ENCODE results near the gene CDKL5.

The CDKL5 gene

DNA sequence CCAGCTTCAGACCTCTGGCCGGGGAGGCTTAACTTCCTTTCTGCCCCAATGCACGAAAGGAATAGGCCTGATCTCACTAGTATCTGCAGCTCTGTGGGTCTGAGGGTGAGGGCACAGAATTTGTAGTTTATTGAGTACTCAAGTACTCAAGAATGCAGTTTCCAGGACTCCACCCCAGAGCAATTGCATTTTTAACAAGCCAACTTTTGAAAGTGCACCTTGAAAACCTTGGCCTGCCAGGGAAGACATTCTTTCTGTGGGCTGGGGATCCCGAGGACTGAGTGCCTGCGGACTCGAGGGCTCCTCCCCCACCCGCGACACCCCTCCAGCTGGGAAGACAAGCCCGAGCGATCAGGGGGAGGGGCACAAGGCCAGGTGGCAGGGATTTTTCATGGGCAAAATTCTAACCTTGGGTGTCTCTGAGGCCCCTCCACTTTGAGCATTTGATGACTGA lies 224.1 kb downstream of the CDKL5 start:
- DNase-seq (ENCODE audit: low spot score), result no peak

DNA sequence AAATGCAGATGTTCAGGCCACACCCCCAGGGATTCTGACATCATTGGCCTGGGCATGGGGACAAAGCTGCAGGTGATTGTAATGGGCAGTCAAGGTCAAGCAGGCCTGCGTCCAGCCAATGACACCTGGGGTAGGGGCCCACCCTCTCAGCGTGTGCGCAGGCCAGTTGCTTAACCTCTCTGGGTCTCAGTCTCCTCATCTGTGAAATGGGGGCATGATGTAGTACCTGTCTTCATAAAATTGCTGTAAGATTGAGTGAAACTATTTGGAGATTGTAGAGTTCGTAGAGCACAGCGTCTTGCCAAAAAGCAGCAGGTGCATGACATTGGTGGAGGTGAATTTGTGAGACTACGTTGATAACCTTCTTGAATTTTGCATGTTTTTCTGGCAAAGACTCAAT lies 225.3 kb downstream of the CDKL5 start:
- no peak for DNase-seq (ENCODE audit: low spot score)

DNA sequence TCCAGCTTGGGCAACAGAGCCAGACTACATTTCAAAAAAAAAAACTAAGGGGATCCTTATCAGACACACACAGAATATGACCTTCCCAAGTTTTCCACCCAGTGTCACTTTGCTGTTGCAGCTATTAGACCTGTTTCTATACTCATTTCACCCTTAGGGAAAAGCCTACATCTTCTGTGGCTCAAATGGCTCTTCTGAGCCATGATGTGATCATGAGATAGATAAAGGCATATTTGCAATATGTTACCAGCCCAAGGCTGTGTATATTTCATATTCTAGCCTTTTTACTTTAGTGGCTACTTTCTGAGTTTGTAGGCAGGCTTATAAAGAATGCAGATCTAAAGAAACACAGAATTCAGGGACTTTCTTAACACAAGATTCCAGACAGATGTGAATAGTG lies 227.2 kb downstream of the CDKL5 start:
- DNase-seq (ENCODE audit: low spot score), result no peak

DNA sequence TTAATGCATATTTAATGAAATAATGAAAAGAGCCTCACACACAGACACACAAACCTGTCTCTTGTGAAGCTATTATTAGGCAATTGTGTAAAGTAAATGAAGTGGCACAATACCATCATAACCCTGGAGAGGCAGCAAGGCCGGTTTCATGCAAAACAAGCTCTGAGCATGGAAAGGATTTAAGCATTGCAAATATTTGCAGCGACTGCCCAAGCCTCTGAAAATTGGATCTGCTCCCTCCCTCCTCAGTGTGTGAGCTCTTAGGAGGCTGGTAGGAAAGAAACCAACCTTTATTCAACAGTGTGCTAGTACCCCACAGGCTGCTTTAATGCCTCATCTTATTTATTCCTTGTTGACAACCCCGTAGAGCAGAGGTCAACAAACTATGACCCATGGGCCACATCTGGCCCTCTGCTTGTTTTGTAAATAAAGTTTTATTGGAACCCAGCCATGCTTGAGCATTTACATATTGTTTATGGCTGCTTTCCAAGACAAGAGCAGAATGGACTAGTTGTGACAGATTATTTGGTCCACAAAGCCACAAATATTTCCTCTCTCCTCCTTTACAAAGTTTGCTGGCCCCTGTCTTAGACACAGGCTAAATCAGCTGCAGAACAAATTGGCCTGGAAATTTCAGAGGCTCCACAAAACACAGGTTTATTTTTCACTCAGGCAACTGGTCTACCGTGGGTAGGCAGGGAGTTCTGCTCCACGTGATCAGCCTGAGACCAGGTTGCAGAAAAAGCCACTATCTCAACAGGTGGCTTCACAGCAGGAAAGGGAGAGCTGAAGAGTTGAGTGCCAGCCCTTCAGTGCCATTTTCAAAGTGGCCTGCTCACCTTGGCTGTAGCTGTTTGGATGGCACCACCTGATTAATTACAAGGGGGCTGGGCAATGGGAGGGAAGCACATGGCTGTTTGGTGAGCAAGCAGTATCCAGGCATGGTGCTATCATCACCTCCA lies 229.7 kb downstream of the CDKL5 start:
- no peak for DNase-seq (ENCODE audit: low spot score)

DNA sequence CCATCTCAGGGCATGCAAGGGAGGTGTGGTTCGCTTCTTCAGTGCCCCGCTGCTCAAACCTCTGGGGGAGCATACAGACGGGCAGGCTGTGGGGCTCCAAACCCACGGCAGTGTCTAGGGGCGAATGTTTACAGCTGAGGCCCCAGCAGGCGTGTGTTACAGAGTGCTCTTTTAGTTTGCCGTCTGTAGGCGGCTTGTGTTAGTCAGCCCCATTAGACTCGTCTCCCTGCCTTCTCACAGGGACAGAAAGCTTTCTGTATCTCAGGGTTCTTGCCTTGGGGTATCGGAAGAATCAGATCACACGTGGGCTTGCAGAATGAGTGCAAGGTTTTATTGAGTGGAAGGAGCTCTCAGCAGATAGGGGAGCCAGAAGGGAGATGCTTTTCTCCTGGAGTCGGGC lies 235.9 kb downstream of the CDKL5 start:
- DNase-seq (ENCODE audit: low spot score), result no peak

DNA sequence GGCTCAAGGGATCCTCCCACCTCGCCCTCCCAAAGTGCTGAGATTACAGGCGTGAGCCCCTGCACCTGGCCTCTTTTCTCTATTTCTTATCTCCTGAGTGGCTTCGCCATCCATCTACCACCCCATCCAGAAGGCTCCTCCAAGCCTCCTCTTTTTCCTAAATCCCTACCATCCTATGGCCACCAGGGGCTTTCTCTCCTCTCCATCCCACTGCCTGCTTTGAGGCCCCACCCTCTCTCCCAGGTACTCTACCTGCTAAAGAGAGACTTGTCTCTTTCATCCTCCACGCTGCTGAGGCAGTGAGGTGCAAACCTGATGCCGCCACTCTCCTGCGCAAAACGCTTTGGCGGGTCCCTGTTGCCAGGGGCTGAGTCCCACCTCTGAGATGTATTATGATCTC lies 239.5 kb downstream of the CDKL5 start:
- DNase-seq (ENCODE audit: low spot score), result no peak

DNA sequence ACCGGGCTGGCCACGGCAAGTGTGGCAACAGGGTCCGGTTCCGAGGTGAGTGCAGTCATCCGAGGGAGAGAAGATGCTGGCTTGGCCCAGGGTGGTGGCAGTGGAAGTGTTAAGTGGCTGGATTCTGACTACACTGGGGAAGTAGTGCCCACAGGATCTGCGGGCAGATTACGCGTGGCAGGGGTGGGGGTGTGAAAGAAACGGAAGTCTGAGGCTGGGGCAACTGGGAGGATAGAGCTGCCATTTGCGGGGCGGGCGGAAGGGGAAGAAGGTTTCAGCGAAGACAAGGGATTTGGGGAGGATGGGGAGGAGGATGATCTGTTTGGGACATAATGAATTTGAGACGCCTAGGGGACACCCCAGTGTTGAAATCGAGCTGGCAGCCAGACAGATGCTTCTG lies 241.2 kb downstream of the CDKL5 start:
- DNase-seq (ENCODE audit: low spot score), result no peak

DNA sequence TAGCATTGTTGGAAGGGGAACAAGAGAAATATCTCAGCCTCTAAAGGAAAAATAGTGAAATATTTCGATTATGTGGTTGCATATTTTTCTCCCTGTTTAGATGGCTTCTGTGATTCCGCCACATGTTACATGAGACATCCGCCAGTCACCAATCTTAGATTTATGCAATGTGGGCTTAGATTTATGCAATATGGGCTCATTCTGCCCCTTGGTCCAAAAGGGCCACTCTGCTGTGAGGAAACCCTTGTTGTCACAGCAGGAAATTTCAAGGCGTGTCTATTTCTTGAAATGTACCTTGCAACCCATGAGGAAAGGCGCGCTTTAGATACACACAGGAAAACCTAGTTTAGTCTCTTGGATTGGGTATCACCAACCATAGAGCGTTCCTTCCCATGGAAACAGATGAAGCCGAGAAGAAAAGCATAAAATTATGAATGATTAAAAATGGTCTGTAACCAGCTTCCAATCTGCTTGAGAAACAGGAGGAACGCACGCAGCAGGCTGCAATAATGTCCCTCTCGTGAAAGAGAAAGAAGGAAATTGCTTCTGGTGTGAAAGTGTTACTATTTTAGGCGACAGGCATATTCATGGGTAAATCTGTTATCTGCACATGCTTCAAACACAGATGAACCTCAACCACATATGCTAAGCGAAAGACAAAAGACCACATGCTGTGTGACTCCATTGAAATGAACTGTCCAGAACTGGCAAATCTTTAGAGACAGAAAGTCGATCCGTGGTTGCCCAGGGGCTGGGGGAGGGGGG lies 242.8 kb downstream of the CDKL5 start:
- no peak for DNase-seq (ENCODE audit: low spot score)

DNA sequence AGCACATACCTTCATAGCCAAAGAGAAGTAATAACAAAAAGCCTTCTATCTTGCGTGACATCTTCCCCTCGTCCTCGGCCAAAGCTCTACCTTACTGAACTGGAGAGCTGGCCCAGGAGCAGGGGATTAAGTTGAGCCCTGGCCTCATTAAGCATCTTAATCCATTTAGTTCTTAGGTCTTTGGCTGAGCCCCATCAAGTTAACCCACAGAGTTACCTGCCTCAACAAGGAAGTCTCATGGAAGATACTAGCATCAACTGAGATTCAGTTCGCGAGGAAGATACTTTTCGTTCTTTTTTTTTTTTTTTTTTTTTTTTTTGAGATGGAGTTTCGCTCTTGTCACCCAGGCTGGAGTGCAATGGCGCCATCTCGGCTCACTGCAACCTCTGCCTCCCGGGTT lies 246.6 kb downstream of the CDKL5 start, which contains the start of gene RS1:
Gene RS1, minus strand, starts transcription at position 101 of the 400 bp plus-strand sequence. Its CDS starts 40 bp downstream, at position 61.
- DNase-seq (ENCODE audit: low spot score), result no peak

DNA sequence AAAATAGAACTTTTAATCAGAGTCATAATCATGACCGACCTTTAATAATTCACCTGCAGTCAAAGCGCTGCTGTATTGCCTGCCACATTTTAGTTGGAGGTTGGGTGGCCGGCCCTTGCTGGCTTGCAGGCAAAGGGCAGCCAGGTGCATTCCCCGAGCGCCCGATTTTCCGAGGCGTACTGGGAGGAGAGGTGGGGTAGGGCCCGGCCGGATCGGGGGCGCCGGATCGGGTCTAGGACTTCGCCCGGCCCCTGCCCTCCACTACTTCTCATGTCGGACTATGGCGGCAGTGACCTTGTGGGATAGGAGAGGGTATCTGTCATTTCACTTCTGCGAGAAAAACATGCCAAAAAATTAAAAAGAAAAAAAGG lies 249.0 kb downstream of the CDKL5 start:
- peak; percentile 61 for DNase-seq (ENCODE audit: low spot score)

DNA sequence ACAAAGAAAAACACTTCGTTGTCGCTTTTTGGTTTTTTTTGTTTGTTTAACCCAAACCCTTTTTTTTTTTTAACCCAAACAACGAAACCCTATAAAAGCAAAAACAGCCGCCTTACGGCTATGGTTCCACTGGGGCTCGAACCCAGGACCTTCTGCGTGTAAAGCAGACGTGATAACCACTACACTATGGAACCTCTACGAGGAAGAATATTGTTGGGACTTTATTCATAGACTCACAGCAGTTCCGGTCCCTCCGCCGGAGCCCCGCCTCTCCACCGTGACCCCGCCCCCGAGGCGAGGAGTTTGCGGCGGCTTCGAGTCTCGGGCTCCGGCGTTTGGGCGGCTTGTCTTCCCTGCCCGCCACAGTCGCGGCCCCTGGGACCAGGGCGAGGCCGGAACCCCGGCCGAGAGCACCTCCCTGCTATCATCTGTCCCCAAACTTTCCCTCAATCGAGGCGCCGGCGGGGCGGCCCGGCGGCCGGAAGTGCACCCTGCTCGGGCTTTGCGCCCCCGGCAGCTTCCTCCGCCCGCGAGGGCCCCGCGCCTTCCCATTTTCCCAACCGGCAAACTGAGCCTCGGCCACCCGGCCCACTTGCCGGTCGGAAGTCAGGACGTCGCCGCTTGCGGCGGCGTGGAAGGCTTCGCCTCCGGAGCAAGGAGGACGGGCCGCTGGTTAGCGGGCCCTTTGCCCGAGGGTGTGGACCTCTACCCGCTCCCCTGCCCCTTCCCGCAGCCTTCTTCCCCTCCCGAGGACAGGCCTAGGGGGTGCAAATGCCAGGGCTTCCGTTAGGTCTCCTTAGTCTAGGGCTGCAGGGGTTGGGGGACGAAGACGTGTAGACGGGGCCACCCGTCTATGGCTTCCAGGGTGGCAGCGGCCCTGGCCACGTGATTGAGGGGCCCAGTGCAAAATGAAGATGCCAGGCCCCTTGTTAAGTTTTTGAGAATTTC lies 249.7 kb downstream of the CDKL5 start:
- DNase-seq (ENCODE audit: low spot score), result peak; percentile 86

DNA sequence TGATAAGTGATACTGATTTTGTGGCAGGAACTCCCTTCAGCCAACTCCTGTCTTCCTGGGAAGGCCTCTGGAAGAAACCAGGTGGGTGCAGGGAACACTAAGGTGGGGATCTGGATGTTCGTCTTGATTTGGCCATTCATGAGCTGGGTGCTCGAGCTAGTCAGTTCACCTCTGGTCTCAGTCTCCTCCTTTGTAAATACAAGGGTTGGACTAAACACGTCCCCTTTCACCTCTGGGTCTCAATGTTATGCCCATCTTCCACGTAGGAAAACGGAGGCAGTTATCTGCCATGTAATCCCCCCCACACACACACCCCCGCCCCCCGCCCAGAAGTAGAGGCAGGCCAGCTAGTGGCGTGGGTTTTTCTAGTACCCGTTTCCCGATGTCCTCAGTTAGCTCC lies 250.6 kb downstream of the CDKL5 start:
- no peak for DNase-seq (ENCODE audit: low spot score)

DNA sequence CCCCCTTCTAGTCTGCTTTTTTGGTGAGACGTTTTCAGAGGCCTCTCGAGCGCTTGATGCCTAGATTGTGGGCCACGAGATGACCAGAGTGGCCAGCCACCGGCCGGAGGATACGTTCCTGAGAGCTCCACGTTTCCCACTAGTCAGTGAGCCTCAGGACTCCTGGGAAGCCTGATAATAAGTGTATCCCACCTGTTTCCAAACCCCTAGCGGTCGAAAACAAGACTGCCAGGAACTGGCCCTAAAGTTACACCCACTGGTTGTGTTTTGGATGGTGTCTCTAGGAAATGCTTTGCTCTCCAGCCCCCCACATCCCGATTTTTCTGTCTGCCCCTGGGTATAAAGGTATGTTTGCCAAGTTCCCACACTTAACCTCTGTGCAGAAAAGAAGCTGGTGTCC lies 251.1 kb downstream of the CDKL5 start:
- DNase-seq (ENCODE audit: low spot score), result no peak

DNA sequence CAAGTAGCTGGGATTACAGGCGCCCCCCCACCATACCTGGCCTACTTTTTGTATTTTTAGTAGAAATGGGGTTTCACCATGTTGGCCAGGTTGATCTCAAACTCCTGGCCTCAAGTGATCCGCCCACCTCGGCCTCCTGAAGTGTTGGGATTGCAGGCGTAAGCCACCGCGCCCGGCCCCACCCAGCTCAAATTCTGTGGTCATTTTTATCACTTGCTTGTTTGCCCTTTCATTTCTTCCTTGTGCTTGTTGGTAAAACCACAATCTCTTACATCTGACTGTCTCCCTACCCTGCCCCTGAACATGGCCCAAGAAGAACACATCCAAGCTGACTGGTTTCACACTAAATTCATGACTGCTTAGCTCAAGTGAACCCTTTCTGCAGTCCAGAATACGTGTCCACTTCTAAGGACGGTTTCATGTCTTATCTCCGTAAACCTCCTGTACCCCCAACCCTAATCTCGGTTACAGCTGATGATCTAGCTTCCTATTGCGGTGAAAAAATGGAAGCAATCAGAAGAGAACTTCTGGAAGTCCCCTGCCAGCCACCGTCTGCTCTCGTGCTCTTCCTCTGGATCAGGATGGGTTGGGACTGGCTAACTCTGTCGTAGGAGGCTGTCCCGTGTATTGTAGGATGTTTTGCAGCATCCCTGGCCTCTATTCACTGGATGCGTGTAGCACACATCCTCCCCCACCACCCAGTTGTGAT lies 251.9 kb downstream of the CDKL5 start:
- no peak for DNase-seq (ENCODE audit: low spot score)

DNA sequence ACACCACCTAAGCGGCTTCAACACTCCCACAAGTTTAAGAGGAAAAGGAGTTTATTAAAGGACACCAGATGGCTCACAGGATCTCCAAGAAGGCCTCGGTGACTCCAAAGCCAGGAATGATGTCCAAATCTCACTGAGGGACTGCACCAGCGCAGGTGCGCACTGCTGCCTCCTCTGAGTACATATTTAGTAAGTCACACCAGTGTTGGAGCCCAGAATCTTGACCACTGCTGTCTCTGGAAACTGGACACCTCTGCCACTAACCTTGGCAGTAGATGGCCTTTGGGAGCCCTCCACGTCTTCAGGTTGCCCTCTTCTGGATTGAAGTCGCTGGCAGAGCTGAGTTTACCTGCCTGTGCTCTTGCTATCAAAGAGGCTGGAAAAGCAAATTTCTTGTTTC lies 256.6 kb downstream of the CDKL5 start:
- no peak for DNase-seq (ENCODE audit: low spot score)

DNA sequence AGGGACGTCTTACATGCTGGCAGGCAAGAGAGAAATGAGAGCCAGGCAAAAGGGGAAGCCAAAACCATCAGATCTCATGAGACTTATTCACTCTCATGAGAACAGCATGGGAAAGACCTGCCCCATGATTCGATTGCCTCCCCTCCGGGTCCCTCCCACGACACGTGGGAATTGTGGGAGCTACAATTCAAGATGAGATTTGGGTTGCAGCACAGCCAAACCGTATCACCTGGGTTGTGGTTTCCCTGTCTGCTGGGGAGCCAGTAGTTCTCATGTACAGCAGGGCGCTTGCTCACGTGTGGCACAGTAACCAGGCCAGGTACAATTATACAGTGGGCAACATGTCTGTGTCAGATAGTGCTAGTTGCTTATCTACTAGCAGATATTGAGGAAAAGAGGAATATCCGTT lies 257.6 kb downstream of the CDKL5 start:
- no peak for DNase-seq (ENCODE audit: low spot score)

DNA sequence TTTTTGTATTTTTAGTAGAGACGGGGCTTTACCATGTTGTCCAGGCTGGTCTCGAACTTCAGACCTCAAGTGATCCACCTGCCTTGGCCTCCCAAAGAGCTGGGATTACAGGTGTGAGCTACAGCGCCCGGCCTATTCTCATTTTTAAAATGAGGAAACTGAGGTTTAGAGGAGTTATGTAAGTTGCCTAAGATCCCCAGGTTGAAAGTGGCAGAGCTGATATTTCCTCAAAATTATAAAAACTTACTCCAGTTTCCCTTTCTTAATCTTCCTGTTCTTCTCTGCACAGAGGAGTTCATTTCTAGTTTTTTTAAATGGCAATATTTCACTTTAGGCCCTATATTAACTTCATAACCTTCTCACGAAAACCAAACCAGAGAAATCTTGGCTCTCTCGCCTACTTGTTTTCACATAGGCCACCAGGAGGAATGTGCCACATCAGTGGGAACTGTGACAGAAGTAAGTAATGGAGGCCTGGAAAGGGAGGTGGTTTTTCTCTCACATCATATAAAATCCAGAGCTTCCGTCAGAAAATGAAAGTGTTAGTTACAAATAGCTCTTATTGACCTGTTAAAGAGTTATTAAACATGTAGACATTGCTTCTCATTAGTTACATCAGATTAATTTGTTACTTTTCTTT lies 262.6 kb downstream of the CDKL5 start:
- no peak for DNase-seq (ENCODE audit: low spot score)

DNA sequence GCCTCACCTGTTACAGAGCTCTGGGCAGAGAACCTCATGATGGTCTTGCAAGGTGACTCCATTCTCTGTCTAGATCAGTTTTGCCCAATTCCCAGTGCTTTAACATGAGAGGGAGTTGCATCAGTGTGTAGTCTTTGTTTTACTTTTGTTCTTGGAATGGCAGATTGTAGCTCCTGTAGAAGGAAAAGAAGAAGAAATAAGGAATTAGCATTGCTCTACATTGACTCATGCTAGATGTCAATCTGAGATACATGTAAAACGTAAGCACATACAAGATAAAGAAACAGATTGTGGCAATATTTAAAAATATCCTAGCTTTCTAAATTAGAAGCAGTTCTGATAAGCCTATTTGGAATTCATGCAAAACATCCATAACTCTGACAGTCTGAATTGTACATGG lies 266.0 kb downstream of the CDKL5 start:
- DNase-seq (ENCODE audit: low spot score), result no peak

DNA sequence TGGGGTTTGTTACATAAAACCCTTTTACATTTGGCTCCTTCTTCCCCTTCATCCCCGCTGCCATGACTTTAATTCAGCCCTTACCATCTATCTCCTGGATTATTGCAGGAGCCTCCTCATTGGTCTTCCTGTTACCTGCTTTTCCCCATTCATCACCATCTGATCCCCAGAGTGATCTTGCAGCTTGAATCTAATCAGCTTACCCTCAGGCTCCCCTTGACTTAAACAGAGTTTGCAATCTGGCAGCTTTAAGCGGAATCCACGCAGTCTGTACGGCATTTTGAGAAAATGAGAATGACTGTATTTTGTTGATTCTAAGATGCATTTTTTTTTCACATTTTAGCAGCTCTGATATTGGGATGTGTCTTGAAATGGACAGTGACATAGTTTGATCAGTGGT lies 267.1 kb downstream of the CDKL5 start:
- no peak for DNase-seq (ENCODE audit: low spot score)

DNA sequence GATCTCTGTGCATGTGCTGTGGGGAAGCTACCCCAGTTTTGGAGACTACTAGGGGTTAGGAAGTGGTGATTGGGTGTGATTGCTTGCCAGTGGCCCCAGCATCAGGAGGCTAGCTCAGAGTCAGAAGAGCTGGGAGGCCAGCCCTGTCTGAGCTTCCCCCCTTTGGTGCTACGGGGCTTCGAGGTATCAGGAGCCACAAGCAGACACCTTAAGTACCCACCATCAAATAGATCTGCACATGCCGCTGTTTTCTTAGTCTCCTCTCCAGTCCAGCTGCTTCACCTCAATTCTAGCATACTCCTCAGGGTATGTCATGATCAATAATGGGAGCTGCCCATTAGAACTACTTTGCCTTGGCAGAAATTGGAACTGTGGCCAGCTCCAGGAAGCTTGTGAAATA lies 271.2 kb downstream of the CDKL5 start:
- DNase-seq (ENCODE audit: low spot score), result no peak

Data from left forelimb (tissue), 1 donor.